Measurements from ENCODE around the gene WDR1.

- TF ChIP-seq, protein P1, sequence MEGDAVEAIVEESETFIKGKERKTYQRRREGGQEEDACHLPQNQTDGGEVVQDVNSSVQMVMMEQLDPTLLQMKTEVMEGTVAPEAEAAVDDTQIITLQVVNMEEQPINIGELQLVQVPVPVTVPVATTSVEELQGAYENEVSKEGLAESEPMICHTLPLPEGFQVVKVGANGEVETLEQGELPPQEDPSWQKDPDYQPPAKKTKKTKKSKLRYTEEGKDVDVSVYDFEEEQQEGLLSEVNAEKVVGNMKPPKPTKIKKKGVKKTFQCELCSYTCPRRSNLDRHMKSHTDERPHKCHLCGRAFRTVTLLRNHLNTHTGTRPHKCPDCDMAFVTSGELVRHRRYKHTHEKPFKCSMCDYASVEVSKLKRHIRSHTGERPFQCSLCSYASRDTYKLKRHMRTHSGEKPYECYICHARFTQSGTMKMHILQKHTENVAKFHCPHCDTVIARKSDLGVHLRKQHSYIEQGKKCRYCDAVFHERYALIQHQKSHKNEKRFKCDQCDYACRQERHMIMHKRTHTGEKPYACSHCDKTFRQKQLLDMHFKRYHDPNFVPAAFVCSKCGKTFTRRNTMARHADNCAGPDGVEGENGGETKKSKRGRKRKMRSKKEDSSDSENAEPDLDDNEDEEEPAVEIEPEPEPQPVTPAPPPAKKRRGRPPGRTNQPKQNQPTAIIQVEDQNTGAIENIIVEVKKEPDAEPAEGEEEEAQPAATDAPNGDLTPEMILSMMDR (IDR thresholded peaks at IDR 0.05; ENCODE audit: low read depth, low read length) = no peak
- TF ChIP-seq EZH2phosphoT487 (IDR thresholded peaks at IDR 0.05; ENCODE audit: low read depth) = no peak
Measured at GRCh38 chr4:10117359-10118047, 904 bp upstream of the WDR1 start.
